Neural progenitor cell (in vitro differentiated cells): Measurements from ENCODE around the gene GPR61.

Source experiments
- CTCF ChIP-seq: fragments of 200-600 bp; sonication (generic); IDR thresholded peaks from 2 replicates; pipeline ENCODE4 v1.5.1; 2017; ENCODE audit warnings: antibody characterized with exemption, mild to moderate bottlenecking
- EZH2 ChIP-seq: fragments of 200-600 bp; sonication (generic); IDR thresholded peaks from 2 replicates; pipeline ENCODE4 v1.6.1; 2017; ENCODE audit warnings: antibody characterized with exemption, mild to moderate bottlenecking, moderate library complexity
- EZH2phosphoT487 ChIP-seq: fragments of 200-600 bp; sonication (generic); IDR thresholded peaks from 2 replicates; pipeline ENCODE4 v1.6.1; 2017; ENCODE audit warnings: antibody characterized with exemption

DNA sequence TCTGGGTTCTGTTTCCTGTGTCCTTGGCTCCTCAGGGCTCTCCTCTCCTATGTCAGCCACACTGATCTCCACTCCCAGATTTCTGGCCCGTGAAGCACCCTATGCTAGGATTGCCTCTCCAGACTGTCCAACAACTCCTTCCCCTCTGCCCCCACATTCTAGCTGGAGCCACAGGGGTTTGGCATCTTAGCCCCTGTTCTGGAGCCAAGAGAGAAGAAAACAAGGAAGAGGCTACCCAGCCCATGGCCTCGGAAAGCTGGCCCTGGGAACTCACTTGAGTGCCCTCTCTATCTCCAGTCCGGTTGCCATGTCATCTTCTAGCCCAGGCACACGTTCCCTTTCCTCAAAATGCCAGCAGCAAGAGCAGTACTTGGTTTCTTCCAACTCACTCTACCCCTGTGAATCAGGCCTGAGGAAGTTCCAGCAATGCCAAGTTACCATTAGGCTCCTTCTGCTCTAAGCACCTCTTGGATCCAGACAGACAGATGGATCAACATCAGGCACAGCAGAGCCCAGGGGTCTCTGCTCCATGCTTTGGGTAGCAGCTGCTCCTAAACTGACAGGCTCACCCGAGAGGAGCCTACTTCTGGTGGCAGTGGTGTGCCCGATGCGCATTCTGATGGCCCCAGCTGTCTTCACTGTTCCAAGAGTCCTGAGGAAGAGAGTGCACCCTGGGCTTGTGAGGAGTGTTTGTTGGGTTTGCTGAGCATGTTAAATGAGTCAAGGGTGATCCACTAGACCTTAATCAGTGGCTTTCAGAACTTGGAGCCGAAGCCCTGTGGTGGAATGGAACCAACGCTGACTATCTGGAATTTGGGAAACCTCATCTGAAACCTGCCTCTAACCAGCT, 11.6 kb upstream of the GPR61 start:
- TF ChIP-seq CTCF = no peak
- TF ChIP-seq EZH2phosphoT487 = no peak
- TF ChIP-seq EZH2 = no peak
